ENCODE data around the gene AIF1L.

AIF1L gene

GRCh38 chr9:131078427-131079366 lies 17.6 kb upstream of the AIF1L start:
- Histone ChIP-seq H3K27ac (ENCODE audit: low read depth, low read length, severe bottlenecking) (no peak overlapping the region), H3K4me3 (ENCODE audit: extremely low read depth, insufficient read depth, low read length, poor library complexity, severe bottlenecking) (no peak overlapping the region), H3K36me3 (ENCODE audit: control insufficient read depth, insufficient read depth, low read length) (no peaks in the 10 kb centered on the region), H3K9me3 (ENCODE audit: control insufficient read depth, low read length) (no peaks in the 10 kb centered on the region), H3K4me1 (ENCODE audit: control insufficient read depth, insufficient read depth, low read length, poor library complexity, severe bottlenecking) (peaks cover 8% of the 10 kb centered on the region)
- 93% methylated on average over 17 of the region's 17 CpGs for WGBS, 2 experiments (ENCODE audit: insufficient coverage in 2 of 2)

DNA sequence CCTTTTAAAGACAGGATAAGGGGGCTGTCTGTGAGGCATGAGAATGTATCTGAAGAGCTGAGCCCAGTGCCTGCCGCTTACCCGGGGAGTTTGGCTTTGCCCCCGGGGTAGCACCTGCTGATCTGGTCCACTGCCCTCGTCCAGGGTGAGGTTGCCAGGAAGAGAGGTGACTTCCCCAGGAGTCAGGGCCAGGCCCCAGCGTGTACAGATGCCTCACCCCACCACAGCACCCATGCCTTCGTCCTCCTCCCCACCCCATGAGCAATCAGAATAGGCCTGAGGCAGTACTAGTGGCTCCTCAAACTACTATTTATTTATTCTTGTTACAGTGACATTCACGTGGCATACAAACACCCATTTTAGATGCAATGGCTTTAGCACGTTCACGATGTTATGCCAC lies 15.7 kb upstream of the AIF1L start:
- WGBS, 2 experiments (ENCODE audit: insufficient coverage in 2 of 2): 75 to 91% methylated on average over 7 of the region's 9 CpGs
- Histone ChIP-seq H3K9me3 (ENCODE audit: control insufficient read depth, low read length) (no peaks in the 10 kb centered on the region), H3K36me3 (ENCODE audit: control insufficient read depth, insufficient read depth, low read length) (no peaks in the 10 kb centered on the region), H3K4me3 (ENCODE audit: extremely low read depth, insufficient read depth, low read length, poor library complexity, severe bottlenecking) (no peak overlapping the region), H3K4me1 (ENCODE audit: control insufficient read depth, insufficient read depth, low read length, poor library complexity, severe bottlenecking) (peaks cover 8% of the 10 kb centered on the region), H3K27ac (ENCODE audit: low read depth, low read length, severe bottlenecking) (no peak overlapping the region)

- H3K9me3 ChIP-seq (ENCODE audit: control insufficient read depth, low read length): no peaks in the 10 kb centered on the region
- H3K27ac ChIP-seq (ENCODE audit: low read depth, low read length, severe bottlenecking): no peak overlapping the region
- WGBS, 2 experiments (ENCODE audit: insufficient coverage in 2 of 2): 94 to 97% methylated on average over 5 to 6 of the region's 9 CpGs
- H3K36me3 ChIP-seq (ENCODE audit: control insufficient read depth, insufficient read depth, low read length): no peaks in the 10 kb centered on the region
- H3K4me3 ChIP-seq (ENCODE audit: extremely low read depth, insufficient read depth, low read length, poor library complexity, severe bottlenecking): no peak overlapping the region
- peaks cover under 1% of the 10 kb centered on the region for H3K4me1 ChIP-seq (ENCODE audit: control insufficient read depth, insufficient read depth, low read length, poor library complexity, severe bottlenecking)
Observed at GRCh38 chr9:131081868-131082267, 14.5 kb upstream of the AIF1L start.

- Histone ChIP-seq H3K4me1 (ENCODE audit: control insufficient read depth, insufficient read depth, low read length, poor library complexity, severe bottlenecking) (no peaks in the 10 kb centered on the region), H3K36me3 (ENCODE audit: control insufficient read depth, insufficient read depth, low read length) (no peaks in the 10 kb centered on the region), H3K4me3 (ENCODE audit: extremely low read depth, insufficient read depth, low read length, poor library complexity, severe bottlenecking) (no peak overlapping the region), H3K9me3 (ENCODE audit: control insufficient read depth, low read length) (no peaks in the 10 kb centered on the region), H3K27ac (ENCODE audit: low read depth, low read length, severe bottlenecking) (no peak overlapping the region)
- 83 to 94% methylated on average over 7 to 8 of the region's 11 CpGs for WGBS, 2 experiments (ENCODE audit: insufficient coverage in 2 of 2)
Observed at GRCh38 chr9:131082774-131083512, 13.4 kb upstream of the AIF1L start.

GRCh38 chr9:131084661-131085369 lies 11.5 kb upstream of the AIF1L start:
- 90 to 99% methylated on average over 5 to 7 of the region's 8 CpGs for WGBS, 2 experiments (ENCODE audit: insufficient coverage in 2 of 2)
- Histone ChIP-seq H3K27ac (ENCODE audit: low read depth, low read length, severe bottlenecking) (no peak overlapping the region), H3K4me1 (ENCODE audit: control insufficient read depth, insufficient read depth, low read length, poor library complexity, severe bottlenecking) (no peaks in the 10 kb centered on the region), H3K4me3 (ENCODE audit: extremely low read depth, insufficient read depth, low read length, poor library complexity, severe bottlenecking) (no peak overlapping the region), H3K36me3 (ENCODE audit: control insufficient read depth, insufficient read depth, low read length) (no peaks in the 10 kb centered on the region), H3K9me3 (ENCODE audit: control insufficient read depth, low read length) (no peaks in the 10 kb centered on the region)

- Histone ChIP-seq H3K36me3 (ENCODE audit: control insufficient read depth, insufficient read depth, low read length) (no peaks in the 10 kb centered on the region), H3K4me1 (ENCODE audit: control insufficient read depth, insufficient read depth, low read length, poor library complexity, severe bottlenecking) (no peaks in the 10 kb centered on the region), H3K9me3 (ENCODE audit: control insufficient read depth, low read length) (no peaks in the 10 kb centered on the region), H3K27ac (ENCODE audit: low read depth, low read length, severe bottlenecking) (no peak overlapping the region), H3K4me3 (ENCODE audit: extremely low read depth, insufficient read depth, low read length, poor library complexity, severe bottlenecking) (no peak overlapping the region)
- WGBS, 2 experiments (ENCODE audit: insufficient coverage in 2 of 2): 87% methylated on average over 21 to 22 of the region's 23 CpGs
Observed at GRCh38 chr9:131085370-131086122, 10.8 kb upstream of the AIF1L start.

GRCh38 chr9:131087354-131087893 lies 8.9 kb upstream of the AIF1L start:
- Histone ChIP-seq H3K4me1 (ENCODE audit: control insufficient read depth, insufficient read depth, low read length, poor library complexity, severe bottlenecking) (peaks cover 3% of the 10 kb centered on the region), H3K9me3 (ENCODE audit: control insufficient read depth, low read length) (no peaks in the 10 kb centered on the region), H3K4me3 (ENCODE audit: extremely low read depth, insufficient read depth, low read length, poor library complexity, severe bottlenecking) (no peak overlapping the region), H3K36me3 (ENCODE audit: control insufficient read depth, insufficient read depth, low read length) (no peaks in the 10 kb centered on the region), H3K27ac (ENCODE audit: low read depth, low read length, severe bottlenecking) (no peak overlapping the region)
- WGBS, 2 experiments (ENCODE audit: insufficient coverage in 2 of 2): 89 to 91% methylated on average over 17 of the region's 19 CpGs

GRCh38 chr9:131090025-131090787 lies 6.1 kb upstream of the AIF1L start:
- Histone ChIP-seq H3K36me3 (ENCODE audit: control insufficient read depth, insufficient read depth, low read length) (no peaks in the 10 kb centered on the region), H3K27ac (ENCODE audit: low read depth, low read length, severe bottlenecking) (no peak overlapping the region), H3K4me1 (ENCODE audit: control insufficient read depth, insufficient read depth, low read length, poor library complexity, severe bottlenecking) (peaks cover 3% of the 10 kb centered on the region), H3K9me3 (ENCODE audit: control insufficient read depth, low read length) (no peaks in the 10 kb centered on the region), H3K4me3 (ENCODE audit: extremely low read depth, insufficient read depth, low read length, poor library complexity, severe bottlenecking) (no peak overlapping the region)
- WGBS, 2 experiments (ENCODE audit: insufficient coverage in 2 of 2): 92 to 93% methylated on average over 11 of the region's 13 CpGs

- 86 to 94% methylated on average over 17 to 19 of the region's 19 CpGs for WGBS, 2 experiments (ENCODE audit: insufficient coverage in 2 of 2)
- Histone ChIP-seq H3K36me3 (ENCODE audit: control insufficient read depth, insufficient read depth, low read length) (no peaks in the 10 kb centered on the region), H3K4me1 (ENCODE audit: control insufficient read depth, insufficient read depth, low read length, poor library complexity, severe bottlenecking) (peaks cover 3% of the 10 kb centered on the region), H3K27ac (ENCODE audit: low read depth, low read length, severe bottlenecking) (no peak overlapping the region), H3K9me3 (ENCODE audit: control insufficient read depth, low read length) (no peaks in the 10 kb centered on the region), H3K4me3 (ENCODE audit: extremely low read depth, insufficient read depth, low read length, poor library complexity, severe bottlenecking) (no peak overlapping the region)
Observed at GRCh38 chr9:131091352-131091992, 4.9 kb upstream of the AIF1L start.
